H9 (cell line): ENCODE measurements around the gene CCDC102B. TPM values are rescaled to one million over a fixed set of nuclear protein-coding genes. Genes with fewer than 3 reads are reported as not detected.

Source experiments
- DNase-seq: peaks from one replicate; pipeline ENCODE4 v3.0.0-alpha.2; 2017
- H2AFZ ChIP-seq: one replicate; pipeline ENCODE4 v1.6.1; 2013; ENCODE audit warnings: mild to moderate bottlenecking, low read length, control low read depth, moderate library complexity
- H2AK5ac ChIP-seq: 2 replicates; pipeline ENCODE4 v1.6.1; 2013; ENCODE audit warnings: low read length, control low read depth, mixed read lengths; ENCODE audit not compliant: insufficient read length
- H2BK120ac ChIP-seq: one replicate; pipeline ENCODE4 v1.6.1; 2013; ENCODE audit warnings: low read depth, mild to moderate bottlenecking, low read length, control low read depth, inconsistent platforms; ENCODE audit not compliant: poor library complexity, severe bottlenecking
- H2BK12ac ChIP-seq: 2 replicates; pipeline ENCODE4 v1.6.1; 2013; ENCODE audit warnings: low read length, control low read depth, mixed read lengths, low read depth; ENCODE audit not compliant: insufficient read length
- H2BK15ac ChIP-seq: 2 replicates; pipeline ENCODE4 v1.6.1; 2013; ENCODE audit warnings: low read depth, low read length, control low read depth
- H2BK20ac ChIP-seq: one replicate; pipeline ENCODE4 v1.6.1; 2013; ENCODE audit warnings: low read depth, mild to moderate bottlenecking, low read length, control low read depth, inconsistent platforms; ENCODE audit not compliant: poor library complexity, severe bottlenecking
- H2BK5ac ChIP-seq: 2 replicates; pipeline ENCODE4 v1.6.1; 2013; ENCODE audit warnings: low read length, control low read depth, mixed read lengths; ENCODE audit not compliant: insufficient read length
- H3K14ac ChIP-seq: 2 replicates; pipeline ENCODE4 v1.6.1; 2013; ENCODE audit warnings: low read length, control low read depth; ENCODE audit not compliant: insufficient read depth
- H3K18ac ChIP-seq: 2 replicates; pipeline ENCODE4 v1.6.1; 2013; ENCODE audit warnings: low read depth, mild to moderate bottlenecking, mixed read lengths, low read length, control low read depth; ENCODE audit not compliant: insufficient read length
- H3K23ac ChIP-seq: 2 replicates; pipeline ENCODE4 v1.6.1; 2013; ENCODE audit warnings: low read length, control low read depth, mixed read lengths, low read depth; ENCODE audit not compliant: insufficient read length
- H3K23me2 ChIP-seq: 2 replicates; pipeline ENCODE4 v1.6.1; 2013; ENCODE audit warnings: low read depth, mild to moderate bottlenecking, mixed read lengths, low read length, control low read depth; ENCODE audit not compliant: insufficient read length, poor library complexity, severe bottlenecking
- H3K27ac ChIP-seq: 2 replicates; pipeline ENCODE4 v1.5.1; 2013; ENCODE audit warnings: low read length, control low read depth, mixed read lengths, low read depth; ENCODE audit not compliant: insufficient read length
- H3K27me3 ChIP-seq: 2 replicates; pipeline ENCODE4 v1.6.1; 2013; ENCODE audit warnings: low read length, control low read depth, inconsistent platforms; ENCODE audit not compliant: insufficient read depth
- H3K4ac ChIP-seq: 2 replicates; pipeline ENCODE4 v1.6.1; 2013; ENCODE audit warnings: low read depth, mild to moderate bottlenecking, control low read depth, inconsistent platforms, low read length, moderate library complexity
- H3K4me1 ChIP-seq: 2 replicates; pipeline ENCODE4 v1.6.1; 2013; ENCODE audit warnings: low read length, control low read depth, inconsistent platforms; ENCODE audit not compliant: insufficient read depth
- H3K4me2 ChIP-seq: 2 replicates; pipeline ENCODE4 v1.6.1; 2013; ENCODE audit warnings: low read length, control low read depth, mixed read lengths; ENCODE audit not compliant: insufficient read length, insufficient read depth
- H3K56ac ChIP-seq: 2 replicates; pipeline ENCODE4 v1.6.1; 2013; ENCODE audit warnings: low read depth, mild to moderate bottlenecking, mixed read lengths, low read length, control low read depth; ENCODE audit not compliant: insufficient read length
- H3K79me1 ChIP-seq: 2 replicates; pipeline ENCODE4 v1.6.1; 2013; ENCODE audit warnings: low read depth, mild to moderate bottlenecking, moderate library complexity, low read length, control low read depth, inconsistent platforms; ENCODE audit not compliant: insufficient read depth, poor library complexity, severe bottlenecking
- H3K79me2 ChIP-seq: 2 replicates; pipeline ENCODE4 v1.6.1; 2013; ENCODE audit warnings: low read length, control low read depth, inconsistent platforms; ENCODE audit not compliant: insufficient read depth
- H3K9ac ChIP-seq: 2 replicates; pipeline ENCODE4 v1.6.1; 2013; ENCODE audit warnings: low read length, control low read depth, mixed read lengths; ENCODE audit not compliant: insufficient read length; ENCODE audit errors: extremely low read depth
- H3K9me3 ChIP-seq: one replicate; pipeline ENCODE4 v1.6.1; 2013; ENCODE audit warnings: low read depth, low read length, inconsistent platforms; ENCODE audit not compliant: control insufficient read depth
- H3T11ph ChIP-seq: one replicate; pipeline ENCODE4 v1.6.1; 2013; ENCODE audit warnings: mild to moderate bottlenecking, low read length, control low read depth, inconsistent platforms
- H4K20me1 ChIP-seq: one replicate; pipeline ENCODE4 v1.6.1; 2013; ENCODE audit not compliant: control insufficient read depth, insufficient read length, insufficient read depth
- H4K5ac ChIP-seq: 2 replicates; pipeline ENCODE4 v1.6.1; 2013; ENCODE audit warnings: low read depth, mild to moderate bottlenecking, mixed read lengths, low read length, control low read depth; ENCODE audit not compliant: insufficient read length
- H4K8ac ChIP-seq: replicated peaks from 2 replicates; pipeline ENCODE4 v1.6.1; 2013; ENCODE audit warnings: low read length, control low read depth, mixed read lengths, low read depth; ENCODE audit not compliant: insufficient read length
- H4K91ac ChIP-seq: 2 replicates; pipeline ENCODE4 v1.6.1; 2013; ENCODE audit warnings: low read depth, mild to moderate bottlenecking, moderate library complexity, mixed read lengths, low read length, control low read depth; ENCODE audit not compliant: insufficient read length
- H3K27ac Mint-ChIP-seq, 3 experiments: 2 replicates in 2 of 3; 3 replicates in 1 of 3; pipeline ENCODE4 v1.8.0; 2020 to 2021; ENCODE audit warnings: mixed read lengths in 3 of 3, mild to moderate bottlenecking in 1 of 3, moderate library complexity in 1 of 3
- H3K27me3 Mint-ChIP-seq: 2 replicates; pipeline ENCODE4 v1.8.0; 2021; ENCODE audit warnings: low read depth, mild to moderate bottlenecking, moderate library complexity, mixed read lengths
- H3K36me3 Mint-ChIP-seq, 3 experiments: 2 replicates in 2 of 3; 3 replicates in 1 of 3; pipeline ENCODE4 v1.8.0; 2020 to 2021; ENCODE audit warnings: low read depth in 3 of 3, mixed read lengths in 3 of 3; ENCODE audit not compliant: insufficient read depth in 1 of 3
- H3K4me1 Mint-ChIP-seq, 2 experiments: 2 replicates each; pipeline ENCODE4 v1.8.0; 2020; ENCODE audit warnings: mixed read lengths in 2 of 2
- H3K4me3 Mint-ChIP-seq, 2 experiments: 2 replicates in 1 of 2; 3 replicates in 1 of 2; pipeline ENCODE4 v1.8.0; 2020 to 2021; ENCODE audit warnings: mild to moderate bottlenecking in 2 of 2, mixed read lengths in 2 of 2, moderate library complexity in 1 of 2
- H3K9me3 Mint-ChIP-seq, 2 experiments: 2 replicates in 1 of 2; 3 replicates in 1 of 2; pipeline ENCODE4 v1.8.0; 2020; ENCODE audit warnings: mild to moderate bottlenecking in 2 of 2, mixed read lengths in 2 of 2, moderate library complexity in 1 of 2
- CTCF ChIP-seq: fragments of 200-600 bp; sonication (generic); conservative IDR thresholded peaks from 3 replicates; pipeline ENCODE4 v1.8.0; 2021; ENCODE audit warnings: antibody characterized with exemption, mild to moderate bottlenecking
- WGBS: extraction: QIAGEN DNeasy Blood & Tissue Kit; methylation state at CpG from one replicate; pipeline ENCODE4 v1.1.7; 2013; ENCODE audit warnings: missing lambda C conversion rate, low lambda C conversion rate, mixed read lengths; ENCODE audit not compliant: insufficient read length; ENCODE audit errors: extremely low coverage; 5-methylcytosine and 5-hydroxymethylcytosine counted together
- total RNA-seq: library from RNA; stranded (reverse); gene quantifications from 2 replicates; pipeline ENCODE4 v1.2.1, GENCODE V29; 2021

The CCDC102B gene
- total RNA-seq, 1 experiment from 2014 or later: 1.2 TPM

GRCh38 chr18:68937029-68937599, 139.2 kb downstream of the CCDC102B start:
- Histone ChIP-seq H3K4me2 (no peak overlapping the region), H2BK20ac (no peak overlapping the region), H2BK120ac (no peak overlapping the region), H4K8ac (no peak overlapping the region), H3K4me1 (no peaks in the 10 kb centered on the region), H4K20me1 (no peaks in the 10 kb centered on the region), H4K5ac (no peak overlapping the region), H3K56ac (no peak overlapping the region), H2AFZ (no peak overlapping the region), H3K79me1 (no peaks in the 10 kb centered on the region), H2AK5ac (no peak overlapping the region), H3K79me2 (no peaks in the 10 kb centered on the region), H3K18ac (no peak overlapping the region), H3K27ac (no peak overlapping the region), H3K27me3 (no peaks in the 10 kb centered on the region), H4K91ac (no peak overlapping the region), H3K9ac (no peak overlapping the region), H3K9me3 (no peaks in the 10 kb centered on the region), H3K23me2 (no peaks in the 10 kb centered on the region), H2BK12ac (no peak overlapping the region), H3K4ac (no peak overlapping the region), H2BK15ac (no peak overlapping the region), H2BK5ac (no peak overlapping the region), H3K14ac (no peak overlapping the region), H3T11ph (no peak overlapping the region), H3K23ac (no peak overlapping the region)
- no peak overlapping the region for H3K27ac Mint-ChIP-seq
- WGBS: no CpG with 5 or more reads among the region's 4 CpGs
- H3K4me3 Mint-ChIP-seq: no peak overlapping the region
- peaks cover 4 to 11% of the 10 kb centered on the region in 2 experiments for H3K4me1 Mint-ChIP-seq
- no peak for DNase-seq
- H3K27me3 Mint-ChIP-seq: no peaks in the 10 kb centered on the region
- no peaks in the 10 kb centered on the region for H3K36me3 Mint-ChIP-seq
- no peak for TF ChIP-seq CTCF
- H3K9me3 Mint-ChIP-seq: no peaks in the 10 kb centered on the region
